GM19023 (cell line): Measurements from ENCODE around the gene C10orf120.

Source experiments
- ATAC-seq: cut with Tn5 transposase; IDR thresholded peaks from one replicate; pipeline ENCODE4 v1.9.1; 2021; ENCODE audit warnings: mild to moderate bottlenecking, moderate library complexity; ENCODE audit not compliant: unreplicated experiment

Gene C10orf120

GRCh38 chr10:122699796-122700455 lies at the start of gene C10orf120:
Gene C10orf120, minus strand, starts transcription at chr10:122699846. Its CDS starts 56 bp downstream, at chr10:122699790.
- no peak for ATAC-seq

- no peak for ATAC-seq
Measured at GRCh38 chr10:122748496-122748895, 48.9 kb upstream of the C10orf120 start.

DNA sequence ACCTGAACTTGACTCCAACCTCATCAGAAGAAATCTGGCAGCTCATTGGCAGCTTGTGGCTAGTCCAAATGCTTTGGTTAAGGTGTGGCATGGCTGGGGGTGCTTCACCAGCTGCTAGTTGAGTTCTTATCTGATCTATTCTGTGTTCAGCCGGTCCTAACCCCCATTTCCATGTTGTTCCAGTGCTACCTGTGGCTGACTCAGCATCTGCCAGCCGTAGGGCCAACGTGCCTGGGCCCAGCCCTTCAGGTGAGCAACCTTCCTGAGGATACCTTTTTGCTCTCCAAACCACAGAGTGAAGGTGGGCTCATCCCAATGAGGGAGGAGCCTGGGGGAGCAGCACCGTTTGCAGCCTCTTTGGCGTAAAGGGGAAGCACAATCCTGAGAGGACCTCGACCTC lies 46.8 kb upstream of the C10orf120 start:
- no peak for ATAC-seq

DNA sequence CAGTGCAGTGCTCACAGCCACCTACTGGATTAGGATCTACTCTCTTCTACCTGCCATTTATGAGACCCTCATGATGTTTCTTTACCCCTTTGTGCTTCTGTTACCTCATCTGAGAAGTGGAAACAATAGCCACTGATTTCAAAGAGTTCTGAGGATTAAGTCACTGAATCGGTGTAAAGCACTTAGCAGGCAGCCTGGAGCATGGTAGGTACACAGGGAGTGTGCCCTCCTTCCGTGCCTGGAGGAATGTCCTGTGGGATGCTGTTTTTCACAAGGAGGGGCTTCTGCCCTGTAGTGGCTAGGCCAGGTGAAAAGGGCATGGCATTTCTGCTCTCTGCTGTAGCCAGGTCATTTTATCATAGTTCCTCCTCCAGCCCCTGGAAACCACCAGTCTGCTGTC lies 44.6 kb upstream of the C10orf120 start:
- no peak for ATAC-seq

DNA sequence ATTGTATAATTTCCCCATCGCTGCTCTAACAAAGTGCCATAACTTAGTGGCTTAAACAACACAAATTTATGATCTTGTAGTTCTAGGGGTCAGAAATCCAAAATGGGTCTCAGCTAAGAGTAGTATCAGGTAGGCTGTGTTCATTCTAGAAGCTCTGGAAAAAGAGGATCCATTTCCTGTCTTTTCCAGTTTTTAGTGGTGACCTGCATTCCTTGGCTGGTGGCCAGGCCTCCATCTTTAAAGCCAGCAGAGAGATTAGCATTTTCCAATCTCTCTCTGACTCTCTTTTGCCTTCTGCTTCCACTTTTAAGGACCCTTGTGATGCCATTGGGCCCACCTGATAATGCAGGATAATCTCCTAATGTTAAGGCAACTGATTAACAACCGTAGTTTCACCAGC lies 41.0 kb upstream of the C10orf120 start:
- no peak for ATAC-seq

DNA sequence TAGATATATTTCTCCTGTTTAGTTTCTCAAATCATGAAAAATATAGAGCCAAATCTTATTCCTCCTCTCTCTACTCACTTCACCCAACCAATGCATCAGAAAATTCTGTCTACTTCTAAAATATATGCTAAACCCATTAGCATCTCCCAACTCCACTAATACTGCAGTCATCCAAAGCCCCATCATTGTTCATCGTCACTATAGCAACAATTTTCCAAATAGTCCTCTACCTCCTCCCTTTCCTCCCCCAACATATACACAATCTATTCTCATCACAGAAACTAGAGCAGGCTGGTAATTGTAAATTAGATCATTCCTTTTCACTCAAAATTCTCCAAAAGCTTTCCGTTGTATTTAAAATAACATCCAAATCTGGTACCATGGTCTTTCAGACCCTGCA lies 38.4 kb upstream of the C10orf120 start:
- ATAC-seq, result no peak

GRCh38 chr10:122733931-122734665 lies 34.5 kb upstream of the C10orf120 start:
- no peak for ATAC-seq

GRCh38 chr10:122733443-122733842 lies 33.8 kb upstream of the C10orf120 start:
- no peak for ATAC-seq

DNA sequence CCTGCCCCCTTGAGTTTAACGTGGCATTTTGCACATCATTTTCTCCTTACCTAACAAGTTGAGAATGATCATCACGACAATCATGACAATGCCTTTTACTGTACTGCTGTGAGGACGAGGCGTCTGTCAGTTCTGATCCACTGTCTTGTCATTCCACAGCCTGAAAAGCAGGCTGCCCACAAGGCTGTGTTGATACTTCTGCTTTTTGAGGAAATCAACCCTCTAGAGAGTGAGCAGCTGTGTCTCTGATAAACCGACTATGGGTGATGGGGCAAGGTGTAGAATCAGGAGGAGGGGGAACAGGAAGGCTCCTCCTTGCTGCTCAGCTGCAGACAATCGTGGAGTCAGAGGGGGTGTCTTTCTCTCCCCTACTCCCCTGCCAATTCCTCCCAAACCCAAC lies 30.6 kb upstream of the C10orf120 start:
- no peak for ATAC-seq

DNA sequence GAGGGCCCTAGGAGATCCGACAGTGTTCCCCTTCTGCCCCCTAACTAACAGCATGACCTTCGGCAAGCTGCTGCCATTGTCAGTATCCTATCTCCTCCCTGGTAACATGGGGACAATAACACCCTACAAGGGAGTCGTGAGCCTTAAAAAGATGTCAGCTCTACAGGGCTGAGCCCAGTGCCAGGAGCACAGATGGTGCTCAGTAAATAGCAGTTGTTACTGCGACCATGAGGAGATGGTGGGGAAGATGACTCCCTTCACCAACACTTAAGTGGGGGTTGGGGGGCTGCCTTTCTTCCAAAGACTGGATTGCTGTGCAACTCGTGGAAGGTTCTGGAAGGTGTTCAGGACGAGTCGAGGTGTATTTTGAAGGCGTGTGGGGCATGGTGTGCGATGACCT lies 29.5 kb upstream of the C10orf120 start:
- ATAC-seq, result no peak

GRCh38 chr10:122727426-122727825 lies 27.8 kb upstream of the C10orf120 start:
- no peak for ATAC-seq

- ATAC-seq, result no peak
Measured at GRCh38 chr10:122725768-122726167, 26.1 kb upstream of the C10orf120 start.

DNA sequence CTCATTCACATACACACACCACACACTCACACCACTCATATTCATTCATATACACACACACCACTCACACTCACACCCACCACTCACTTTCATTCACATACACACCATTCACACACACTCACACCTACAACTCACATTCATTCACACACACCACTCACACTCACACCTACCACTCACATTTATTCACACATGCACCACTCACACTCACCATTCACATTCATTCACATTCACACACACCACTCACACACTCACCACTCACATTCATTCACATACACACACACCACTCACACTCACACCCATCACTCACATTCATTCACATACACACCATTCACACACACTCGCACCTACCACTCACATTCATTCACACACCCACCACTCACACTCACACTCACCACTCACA lies 25.4 kb upstream of the C10orf120 start:
- no peak for ATAC-seq

DNA sequence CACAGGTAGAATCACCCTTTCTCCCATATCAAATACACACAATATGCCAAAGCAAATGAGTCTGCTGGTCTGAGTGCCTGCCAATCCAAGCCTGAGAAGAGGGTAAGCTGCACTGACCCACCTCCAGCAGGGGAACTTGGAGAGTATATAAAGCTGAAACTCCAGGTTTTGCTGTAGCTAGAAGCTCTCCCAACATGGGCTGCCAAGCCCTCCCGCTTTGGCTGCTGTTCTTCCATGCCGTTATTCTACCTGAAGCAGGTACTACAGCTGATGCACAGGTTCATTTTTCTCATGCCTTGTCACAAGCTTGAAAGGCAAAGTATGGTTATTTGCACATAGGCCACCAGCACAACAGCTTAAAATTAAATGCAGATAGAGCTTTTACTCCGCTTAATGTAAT lies 21.5 kb upstream of the C10orf120 start:
- ATAC-seq, result no peak

DNA sequence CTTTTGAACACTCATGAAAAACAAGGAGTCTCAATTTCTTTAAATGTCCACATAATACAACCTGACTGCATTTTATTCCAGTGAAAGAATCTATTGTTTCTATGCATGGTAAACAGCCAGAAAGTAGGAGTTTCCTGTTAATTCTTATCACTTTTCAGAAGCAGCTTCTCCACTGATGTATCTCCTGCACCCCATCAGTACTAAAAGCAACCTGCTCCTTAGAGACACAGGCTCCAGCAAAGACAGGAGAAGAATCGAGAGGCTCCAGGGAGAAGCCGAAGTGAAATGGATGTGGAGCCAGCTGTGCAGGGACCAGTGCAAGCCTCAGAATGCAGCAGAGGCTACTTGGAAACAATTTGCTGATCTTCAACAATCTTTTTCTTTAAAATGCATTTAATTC lies 16.4 kb upstream of the C10orf120 start:
- ATAC-seq, result no peak

- no peak for ATAC-seq
Measured at GRCh38 chr10:122715576-122715975, 15.9 kb upstream of the C10orf120 start.

GRCh38 chr10:122713091-122713885 lies 13.6 kb upstream of the C10orf120 start:
- ATAC-seq, result no peak

DNA sequence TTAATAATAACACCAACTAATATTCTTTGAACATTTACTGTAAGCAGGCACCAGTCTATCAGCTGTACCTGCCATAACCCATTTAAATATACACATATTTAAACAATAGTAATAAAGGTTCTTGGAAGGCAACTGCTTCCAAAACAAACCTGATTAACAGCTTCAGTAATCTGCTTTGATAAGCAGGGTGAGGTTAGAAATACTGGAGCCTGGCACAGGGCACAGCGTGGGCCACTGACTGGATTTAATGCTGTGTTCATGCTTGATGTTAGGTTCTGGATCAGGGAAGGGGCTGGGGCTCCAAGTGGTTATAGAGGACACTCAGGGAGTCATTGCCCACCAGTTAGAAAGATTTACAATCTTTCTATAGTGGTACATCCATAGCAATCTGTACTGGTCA lies 10.9 kb upstream of the C10orf120 start:
- ATAC-seq, result no peak

DNA sequence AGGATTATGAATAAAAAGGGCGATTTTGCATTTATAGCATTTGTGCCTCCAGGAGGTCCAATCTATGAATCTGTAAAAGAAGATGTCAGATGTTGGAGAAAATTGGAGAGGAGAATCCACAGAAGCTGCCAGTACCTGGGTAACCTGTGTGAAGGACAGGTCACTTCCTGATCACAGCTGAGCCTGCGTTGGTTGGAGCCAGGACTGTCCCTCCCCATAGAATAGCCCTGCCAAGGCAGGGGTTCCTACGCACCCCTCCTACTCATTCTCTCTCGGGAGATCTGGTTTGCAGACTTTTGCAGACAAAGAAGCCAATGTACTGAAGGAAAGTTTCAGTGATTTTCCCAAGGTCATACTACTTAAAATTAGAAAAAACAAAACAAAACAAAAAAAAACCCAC lies 10.3 kb upstream of the C10orf120 start:
- ATAC-seq, result no peak

GRCh38 chr10:122707535-122707934 lies 7.9 kb upstream of the C10orf120 start:
- ATAC-seq, result no peak

DNA sequence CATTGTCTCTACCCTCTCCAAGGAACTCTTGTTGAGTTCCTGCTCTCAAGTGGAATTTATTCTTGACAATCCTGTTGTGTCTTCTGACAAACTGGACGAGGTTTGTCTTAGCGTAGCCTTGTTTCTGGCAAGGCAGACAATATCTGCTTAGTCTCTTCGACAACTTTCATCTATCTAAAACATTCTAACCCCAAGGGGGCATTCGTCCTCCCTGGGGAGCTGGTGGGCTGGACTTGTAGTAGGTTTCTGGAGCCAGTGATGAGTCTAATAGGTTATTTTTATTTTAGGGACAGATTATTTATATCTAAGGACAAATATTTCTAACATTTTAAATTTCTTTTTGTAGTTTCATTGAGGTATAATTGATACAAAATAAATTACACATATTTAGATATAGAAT lies 7.3 kb upstream of the C10orf120 start:
- no peak for ATAC-seq

DNA sequence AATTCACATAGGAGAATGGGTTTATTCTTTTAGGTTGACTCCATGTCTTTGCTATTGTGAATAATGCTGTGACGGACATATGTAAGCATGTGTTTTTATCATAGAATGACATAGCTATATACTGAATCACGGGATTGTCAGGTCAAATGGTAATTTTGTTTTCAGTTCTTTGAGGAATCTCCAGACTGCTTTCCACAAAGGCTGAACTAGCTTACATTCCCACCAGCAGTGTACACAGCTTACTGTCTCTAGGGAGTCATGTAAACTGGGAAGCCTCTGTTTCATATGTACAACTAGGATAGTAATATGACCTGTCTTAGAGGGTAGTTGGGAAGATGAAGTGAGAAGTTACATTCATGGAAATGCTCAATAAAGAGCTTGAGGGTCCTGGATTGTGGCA lies 6.8 kb upstream of the C10orf120 start:
- no peak for ATAC-seq
